Endothelial cell of umbilical vein (primary cell): ENCODE measurements around the gene U2AF2.

ENCODE experiments used
- EZH2 ChIP-seq: IDR thresholded peaks from 2 replicates; pipeline ENCODE4 v1.6.1; 2012; ENCODE audit warnings: borderline replicate concordance, low read depth, mild to moderate bottlenecking, moderate library complexity, low read length, inconsistent platforms; ENCODE audit not compliant: severe bottlenecking
- GATA2 ChIP-seq: IDR thresholded peaks from 2 replicates; pipeline ENCODE4 v1.7.0; 2011; ENCODE audit warnings: low read depth, mild to moderate bottlenecking, moderate library complexity, mixed read lengths, low read length; ENCODE audit not compliant: insufficient read length, insufficient read depth
- MAX ChIP-seq: IDR thresholded peaks from 2 replicates; pipeline ENCODE4 v1.6.1; 2011; ENCODE audit not compliant: insufficient read depth, insufficient read length
- MYC ChIP-seq: IDR thresholded peaks from one replicate; pipeline ENCODE4 v1.6.1; 2011; ENCODE audit warnings: mild to moderate bottlenecking, low read depth, low read length
- POLR2A ChIP-seq: IDR thresholded peaks from 2 replicates; pipeline ENCODE4 v1.6.1; 2012; ENCODE audit warnings: low read depth, mild to moderate bottlenecking, control low read depth, low read length
- POLR2AphosphoS5 ChIP-seq: IDR thresholded peaks from 2 replicates; pipeline ENCODE4 v1.6.1; 2012; ENCODE audit warnings: low read depth, mild to moderate bottlenecking, control low read depth, low read length, moderate library complexity; ENCODE audit not compliant: insufficient read depth
- TF ChIP-seq, protein P1 (sequence below), 2 donors: IDR thresholded peaks; 1 replicate in 1 of 2; 2 replicates in 1 of 2; pipeline ENCODE4 v1.5.1; 2011; ENCODE audit warnings: low read length in 2 of 2, mild to moderate bottlenecking in 2 of 2, moderate library complexity in 2 of 2, control low read depth in 1 of 2, inconsistent platforms in 1 of 2, low read depth in 1 of 2; ENCODE audit not compliant: insufficient read depth in 1 of 2; ENCODE audit errors: extremely low read depth in 1 of 2

- TF ChIP-seq POLR2A (no peak), EZH2 (no peak), POLR2AphosphoS5 (no peak), MAX (no peak), GATA2 (no peak), MYC (no peak)
- TF ChIP-seq, protein P1, sequence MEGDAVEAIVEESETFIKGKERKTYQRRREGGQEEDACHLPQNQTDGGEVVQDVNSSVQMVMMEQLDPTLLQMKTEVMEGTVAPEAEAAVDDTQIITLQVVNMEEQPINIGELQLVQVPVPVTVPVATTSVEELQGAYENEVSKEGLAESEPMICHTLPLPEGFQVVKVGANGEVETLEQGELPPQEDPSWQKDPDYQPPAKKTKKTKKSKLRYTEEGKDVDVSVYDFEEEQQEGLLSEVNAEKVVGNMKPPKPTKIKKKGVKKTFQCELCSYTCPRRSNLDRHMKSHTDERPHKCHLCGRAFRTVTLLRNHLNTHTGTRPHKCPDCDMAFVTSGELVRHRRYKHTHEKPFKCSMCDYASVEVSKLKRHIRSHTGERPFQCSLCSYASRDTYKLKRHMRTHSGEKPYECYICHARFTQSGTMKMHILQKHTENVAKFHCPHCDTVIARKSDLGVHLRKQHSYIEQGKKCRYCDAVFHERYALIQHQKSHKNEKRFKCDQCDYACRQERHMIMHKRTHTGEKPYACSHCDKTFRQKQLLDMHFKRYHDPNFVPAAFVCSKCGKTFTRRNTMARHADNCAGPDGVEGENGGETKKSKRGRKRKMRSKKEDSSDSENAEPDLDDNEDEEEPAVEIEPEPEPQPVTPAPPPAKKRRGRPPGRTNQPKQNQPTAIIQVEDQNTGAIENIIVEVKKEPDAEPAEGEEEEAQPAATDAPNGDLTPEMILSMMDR (IDR thresholded peaks at IDR 0.05; ENCODE audit: extremely low read depth in 1 of 2, insufficient read depth in 1 of 2, low read depth in 1 of 2, low read length in 2 of 2) = no peak
Measured at GRCh38 chr19:55667511-55667910, 12.7 kb downstream of the U2AF2 start.
